ENCODE measurements around the gene KRT74.

The KRT74 gene

GRCh38 chr12:52573743-52574142 lies at the start of gene KRT74:
TSS of gene KRT74 (minus strand) at chr12:52573843. CDS start at chr12:52573777, 66 bp downstream.
- no peak within 1 kb of the TSS for H3K4me3 ChIP-seq (ENCODE audit: low read depth, low read length)
- TF ChIP-seq CTCF (IDR thresholded peaks at IDR 0.05; ENCODE audit: insufficient read depth, low read depth, low read length, missing control alignments), result no peak
- no peak for DNase-seq (ENCODE audit: low read depth)

GRCh38 chr12:52622349-52622748 lies 48.7 kb upstream of the KRT74 start:
- no peak for TF ChIP-seq CTCF (IDR thresholded peaks at IDR 0.05; ENCODE audit: insufficient read depth, low read depth, low read length, missing control alignments)

GRCh38 chr12:52618866-52619265 lies 45.2 kb upstream of the KRT74 start:
- no peak for TF ChIP-seq CTCF (IDR thresholded peaks at IDR 0.05; ENCODE audit: insufficient read depth, low read depth, low read length, missing control alignments)
- DNase-seq (ENCODE audit: low read depth), result no peak
- H3K4me3 ChIP-seq (ENCODE audit: low read depth, low read length), result no peak overlapping the region

More at GRCh38 chr12:52622349-52622748, 48.7 kb upstream of the KRT74 start:
- no peak overlapping the region for H3K4me3 ChIP-seq (ENCODE audit: low read depth, low read length)
- DNase-seq (ENCODE audit: low read depth), result no peak

- DNase-seq (ENCODE audit: low read depth), result no peak
- TF ChIP-seq CTCF (IDR thresholded peaks at IDR 0.05; ENCODE audit: insufficient read depth, low read depth, low read length, missing control alignments), result no peak
- H3K4me3 ChIP-seq (ENCODE audit: low read depth, low read length), result no peak within 1 kb of the TSS
These were observed 44.6 kb upstream of the KRT74 start, which contains the start of gene KRT73 for GRCh38 chr12:52618216-52618615. TSS of gene KRT73 (minus strand) at chr12:52618559. CDS start at chr12:52618524, 35 bp downstream.

GRCh38 chr12:52617403-52617785 lies 43.8 kb upstream of the KRT74 start:
- no peak for DNase-seq (ENCODE audit: low read depth)
- TF ChIP-seq CTCF (IDR thresholded peaks at IDR 0.05; ENCODE audit: insufficient read depth, low read depth, low read length, missing control alignments), result no peak
- no peak overlapping the region for H3K4me3 ChIP-seq (ENCODE audit: low read depth, low read length)

GRCh38 chr12:52616680-52617402 lies 43.2 kb upstream of the KRT74 start:
- DNase-seq (ENCODE audit: low read depth), result no peak

More at GRCh38 chr12:52616680-52617402, 43.2 kb upstream of the KRT74 start:
- no peak overlapping the region for H3K4me3 ChIP-seq (ENCODE audit: low read depth, low read length)
- no peak for TF ChIP-seq CTCF (IDR thresholded peaks at IDR 0.05; ENCODE audit: insufficient read depth, low read depth, low read length, missing control alignments)
